HG02970 (cell line): ENCODE results near the gene STK32B.

ENCODE experiments used
- ATAC-seq: cut with Tn5 transposase; IDR thresholded peaks from one replicate; pipeline ENCODE4 v1.9.1; 2021; ENCODE audit warnings: mild to moderate bottlenecking, moderate library complexity, moderate number of reproducible peaks; ENCODE audit not compliant: unreplicated experiment, low FRiP score

Gene STK32B

GRCh38 chr4:5547651-5548249, 496.5 kb downstream of the STK32B start:
- no peak for ATAC-seq
